ENCODE data around the gene TWIST2. TPM values are rescaled to one million over a fixed set of nuclear protein-coding genes. Genes with fewer than 3 reads are reported as not detected.

Gene TWIST2
- total RNA-seq, 6 donors from 2014 or later: 10.5 to 29.3 (median 23.4) TPM

DNA sequence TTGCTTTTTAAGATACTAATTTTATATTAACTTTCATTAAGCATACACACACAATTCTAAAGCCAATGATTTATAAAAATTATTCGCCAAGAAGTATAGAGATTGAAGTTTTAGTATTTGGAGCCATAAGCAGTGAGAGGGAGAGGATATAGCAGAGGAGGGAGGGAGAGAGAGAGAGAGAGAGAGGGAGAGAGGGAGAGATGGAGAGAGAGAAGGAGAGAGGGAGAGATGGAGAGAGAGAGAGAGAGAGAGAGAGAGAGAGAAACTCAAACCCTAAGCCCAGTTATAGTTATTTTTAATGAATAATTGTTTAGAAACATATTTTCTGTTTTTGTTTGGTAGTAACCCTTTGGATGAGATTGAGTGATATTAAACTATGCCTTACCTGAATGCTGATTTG is 5.3 kb downstream of the TWIST2 start:
- no peaks in the 10 kb centered on the region for H3K9me3 ChIP-seq
- peaks cover 0 to 12% (median 5%) of the 10 kb centered on the region in 4 donors for H3K27me3 ChIP-seq
- 90 to 98% methylated on average over 1 of the region's 1 CpG for WGBS, 2 donors
- ATAC-seq (ENCODE audit: low FRiP score in 2 of 2) (no peak), DNase-seq (no peak)
- peaks cover 0 to 3% (median 0%) of the 10 kb centered on the region in 4 donors for H3K36me3 ChIP-seq
- H3K4me1 ChIP-seq: peaks cover 0 to 15% (median 8%) of the 10 kb centered on the region in 4 donors
- no peak overlapping the region for H3K4me3 ChIP-seq
- no peak overlapping the region for H3K27ac ChIP-seq
- TF ChIP-seq, protein P1, sequence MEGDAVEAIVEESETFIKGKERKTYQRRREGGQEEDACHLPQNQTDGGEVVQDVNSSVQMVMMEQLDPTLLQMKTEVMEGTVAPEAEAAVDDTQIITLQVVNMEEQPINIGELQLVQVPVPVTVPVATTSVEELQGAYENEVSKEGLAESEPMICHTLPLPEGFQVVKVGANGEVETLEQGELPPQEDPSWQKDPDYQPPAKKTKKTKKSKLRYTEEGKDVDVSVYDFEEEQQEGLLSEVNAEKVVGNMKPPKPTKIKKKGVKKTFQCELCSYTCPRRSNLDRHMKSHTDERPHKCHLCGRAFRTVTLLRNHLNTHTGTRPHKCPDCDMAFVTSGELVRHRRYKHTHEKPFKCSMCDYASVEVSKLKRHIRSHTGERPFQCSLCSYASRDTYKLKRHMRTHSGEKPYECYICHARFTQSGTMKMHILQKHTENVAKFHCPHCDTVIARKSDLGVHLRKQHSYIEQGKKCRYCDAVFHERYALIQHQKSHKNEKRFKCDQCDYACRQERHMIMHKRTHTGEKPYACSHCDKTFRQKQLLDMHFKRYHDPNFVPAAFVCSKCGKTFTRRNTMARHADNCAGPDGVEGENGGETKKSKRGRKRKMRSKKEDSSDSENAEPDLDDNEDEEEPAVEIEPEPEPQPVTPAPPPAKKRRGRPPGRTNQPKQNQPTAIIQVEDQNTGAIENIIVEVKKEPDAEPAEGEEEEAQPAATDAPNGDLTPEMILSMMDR (IDR thresholded peaks at IDR 0.05): no peak
- TF ChIP-seq POLR2AphosphoS5 (IDR thresholded peaks at IDR 0.05) (no peak), POLR2A (IDR thresholded peaks at IDR 0.05) (no peak), EP300 (IDR thresholded peaks at IDR 0.05) (no peak)

DNA sequence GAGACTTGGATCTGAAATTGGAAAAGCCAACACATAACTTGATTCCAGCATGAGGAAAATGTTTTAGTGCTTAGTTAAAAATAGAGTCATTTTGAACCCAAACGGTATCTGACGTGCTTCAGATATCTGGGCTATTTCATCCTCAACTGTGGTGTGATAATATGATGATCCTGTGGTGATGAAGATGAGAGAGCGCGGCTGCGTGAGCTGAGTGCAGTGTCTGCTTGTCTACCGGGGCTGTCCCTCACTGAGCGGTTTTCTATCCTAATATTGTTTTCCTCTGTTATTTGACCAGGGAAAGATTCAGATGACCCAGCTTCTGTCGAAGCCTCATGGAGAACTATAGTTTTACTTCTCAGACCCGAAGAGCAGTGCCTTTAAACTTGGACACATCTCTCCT is 5.8 kb downstream of the TWIST2 start:
- DNase-seq: no peak
- WGBS, 2 donors: 82 to 86% methylated on average over 9 of the region's 9 CpGs
- H3K4me3 ChIP-seq: no peak overlapping the region
- peaks cover 0 to 8% (median 4%) of the 10 kb centered on the region in 4 donors for H3K27me3 ChIP-seq
- peaks cover 0 to 3% (median 0%) of the 10 kb centered on the region in 4 donors for H3K36me3 ChIP-seq
- no peak for ATAC-seq (ENCODE audit: low FRiP score in 2 of 2)
- no peaks in the 10 kb centered on the region for H3K9me3 ChIP-seq
- TF ChIP-seq POLR2A (IDR thresholded peaks at IDR 0.05): no peak
- no peak for TF ChIP-seq EP300 (IDR thresholded peaks at IDR 0.05)
- H3K27ac ChIP-seq: no peak overlapping the region
- H3K4me1 ChIP-seq: peaks cover 0 to 10% (median 5%) of the 10 kb centered on the region in 4 donors

DNA sequence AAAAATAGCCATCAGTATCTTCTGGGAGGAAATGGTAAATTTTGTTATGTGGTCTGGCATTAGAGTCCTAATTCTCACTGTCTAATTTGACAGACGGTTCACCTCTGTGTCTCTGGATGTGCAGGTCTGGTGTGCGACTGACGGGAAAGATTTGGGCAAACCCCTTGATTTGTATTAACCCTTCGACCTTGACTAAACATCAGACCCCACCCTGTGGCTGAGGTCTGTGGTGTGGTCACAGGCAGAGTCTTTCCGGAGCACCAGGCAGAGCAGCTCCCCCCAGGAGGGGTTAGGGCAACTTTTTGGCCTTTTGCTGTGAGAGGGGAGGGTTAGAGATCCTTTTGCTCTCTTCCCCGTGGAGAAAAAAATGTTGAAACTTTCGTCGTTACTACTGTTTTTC is 6.4 kb downstream of the TWIST2 start:
- H3K4me1 ChIP-seq: peaks cover 0 to 5% (median 2%) of the 10 kb centered on the region in 4 donors
- H3K27me3 ChIP-seq: peaks cover 0 to 4% (median 2%) of the 10 kb centered on the region in 4 donors
- no peak for ATAC-seq (ENCODE audit: low FRiP score in 2 of 2)
- no peak for TF ChIP-seq POLR2AphosphoS5 (IDR thresholded peaks at IDR 0.05)
- no peak for TF ChIP-seq EP300 (IDR thresholded peaks at IDR 0.05)
- TF ChIP-seq, protein P1 (IDR thresholded peaks at IDR 0.05): no peak
- no peak for TF ChIP-seq POLR2A (IDR thresholded peaks at IDR 0.05)
- no peak for DNase-seq
- WGBS, 2 donors: 68 to 73% methylated on average over 8 of the region's 8 CpGs
- peaks cover 0 to 3% (median 0%) of the 10 kb centered on the region in 4 donors for H3K36me3 ChIP-seq
- H3K4me3 ChIP-seq: no peak overlapping the region
- H3K27ac ChIP-seq: no peak overlapping the region
- H3K9me3 ChIP-seq: no peaks in the 10 kb centered on the region

DNA sequence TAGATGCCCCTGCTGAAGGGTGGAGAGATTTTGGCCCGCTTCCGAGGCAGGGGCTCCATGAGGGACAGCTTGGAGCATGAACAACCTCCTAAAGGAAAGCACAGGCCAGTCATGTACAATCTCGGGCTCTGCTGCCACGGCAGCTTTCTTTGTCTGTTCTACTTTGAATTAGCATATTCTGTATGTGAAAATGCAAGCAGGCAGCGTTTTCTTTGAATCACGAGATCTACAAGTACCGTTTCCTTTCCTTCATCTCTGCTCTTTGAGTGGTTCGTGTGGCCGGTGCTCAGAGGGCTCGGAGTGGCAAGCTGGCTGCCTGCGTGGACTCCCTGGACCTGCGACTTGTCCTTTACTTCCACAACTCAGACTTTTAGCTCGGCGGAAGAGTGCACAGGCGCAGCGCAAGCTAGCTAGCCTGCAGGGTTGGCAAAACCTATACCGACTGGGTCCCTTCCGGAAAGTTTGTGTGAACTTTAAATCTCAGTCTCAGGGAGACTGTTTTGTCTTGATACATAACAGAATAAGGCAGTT is 6.9 kb downstream of the TWIST2 start:
- H3K4me3 ChIP-seq: no peak overlapping the region
- ATAC-seq (ENCODE audit: low FRiP score in 2 of 2) (no peak), DNase-seq (no peak)
- no peaks in the 10 kb centered on the region for H3K4me1 ChIP-seq
- H3K27me3 ChIP-seq: no peaks in the 10 kb centered on the region
- 83 to 86% methylated on average over 18 of the region's 18 CpGs for WGBS, 2 donors
- TF ChIP-seq EP300 (IDR thresholded peaks at IDR 0.05): no peak
- TF ChIP-seq, protein P1 (IDR thresholded peaks at IDR 0.05): no peak
- no peak for TF ChIP-seq POLR2A (IDR thresholded peaks at IDR 0.05)
- TF ChIP-seq POLR2AphosphoS5 (IDR thresholded peaks at IDR 0.05): no peak
- no peak overlapping the region for H3K27ac ChIP-seq
- peaks cover 0 to 3% (median 0%) of the 10 kb centered on the region in 4 donors for H3K36me3 ChIP-seq
- no peaks in the 10 kb centered on the region for H3K9me3 ChIP-seq

DNA sequence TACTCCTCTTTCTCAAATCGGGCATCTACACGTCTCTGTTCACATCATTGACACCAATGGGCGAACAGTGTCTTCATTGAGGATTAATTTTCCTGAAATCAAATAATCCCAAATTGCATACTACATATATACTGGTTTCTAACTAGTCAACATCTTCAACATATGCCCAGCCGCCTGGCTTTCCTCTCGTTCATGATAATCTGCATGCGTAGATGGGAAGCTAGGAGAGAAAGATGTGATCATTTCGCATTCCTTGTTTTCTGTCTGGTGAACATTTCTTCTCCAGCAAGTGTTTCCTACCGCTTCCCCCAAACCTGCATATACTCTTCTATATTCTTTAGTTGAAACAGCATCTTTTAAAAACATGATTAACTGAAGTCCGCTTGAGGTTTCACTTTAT is 7.4 kb downstream of the TWIST2 start:
- Histone ChIP-seq H3K9me3 (no peaks in the 10 kb centered on the region), H3K36me3 (peaks cover 0 to 3% (median 0%) of the 10 kb centered on the region in 4 donors), H3K27ac (no peak overlapping the region), H3K27me3 (no peaks in the 10 kb centered on the region), H3K4me3 (no peak overlapping the region), H3K4me1 (no peaks in the 10 kb centered on the region)
- TF ChIP-seq EP300 (IDR thresholded peaks at IDR 0.05) (no peak), POLR2AphosphoS5 (IDR thresholded peaks at IDR 0.05) (no peak), POLR2A (IDR thresholded peaks at IDR 0.05) (no peak)
- TF ChIP-seq, protein P1 (IDR thresholded peaks at IDR 0.05): no peak
- no peak for DNase-seq
- ATAC-seq (ENCODE audit: low FRiP score in 2 of 2): no peak
- WGBS, 2 donors: 91 to 94% methylated on average over 9 of the region's 9 CpGs
